Breast epithelium (tissue), 4 donors: ENCODE results near the gene RNF39. TPM values are rescaled to one million over a fixed set of nuclear protein-coding genes. Genes with fewer than 3 reads are reported as not detected.

ENCODE experiments used
- DNase-seq, 2 donors: peaks; one replicate each; pipeline ENCODE4 v3.0.0-alpha.2; 2019; ENCODE audit warnings: low spot score in 2 of 2
- H3K27ac ChIP-seq, 2 donors: fragments of 200-600 bp; sonication (generic) in 1 of 2; one replicate each; pipeline ENCODE4 v1.5.1; 2016 to 2019; ENCODE audit warnings: mild to moderate bottlenecking in 1 of 2
- H3K27me3 ChIP-seq, 2 donors: fragments of 200-600 bp; sonication (generic) in 1 of 2; one replicate each; pipeline versions ENCODE4 v1.5.1 to v1.6.0; 2017 to 2019; ENCODE audit warnings: control low read depth in 1 of 2, mild to moderate bottlenecking in 1 of 2
- H3K36me3 ChIP-seq: fragments of 200-600 bp; one replicate; pipeline ENCODE4 v1.5.1; 2019
- H3K4me1 ChIP-seq, 2 donors: fragments of 200-600 bp; sonication (generic); one replicate each; pipeline ENCODE4 v1.5.1; 2016 to 2019; ENCODE audit warnings: control low read depth in 1 of 2
- H3K4me3 ChIP-seq, 3 donors: fragments of 200-600 bp; sonication (generic); 1 replicate in 2 of 3; 2 replicates in 1 of 3; pipeline ENCODE4 v1.5.1; 2016 to 2019; ENCODE audit warnings: mild to moderate bottlenecking in 3 of 3, moderate library complexity in 2 of 3
- H3K9me3 ChIP-seq, 2 donors: fragments of 200-600 bp; sonication (generic) in 1 of 2; one replicate each; pipeline ENCODE4 v1.5.1; 2016 to 2019; ENCODE audit warnings: control low read depth in 1 of 2
- POLR2A ChIP-seq: fragments of 450-650 bp; IDR thresholded peaks from one replicate; pipeline ENCODE4 v1.6.1; 2016; ENCODE audit warnings: antibody characterized with exemption, mild to moderate bottlenecking, moderate library complexity
- POLR2AphosphoS5 ChIP-seq, 3 donors: sonication (generic); formaldehyde crosslinking; IDR thresholded peaks; one replicate each; pipeline ENCODE4 v1.6.1; 2017; ENCODE audit warnings: antibody characterized with exemption in 3 of 3
- intact Hi-C: fragments of 100-400 bp; cut with DNase I; formaldehyde crosslinking; loops from one replicate; pipeline ENCODE4 v1.15.1; 2023; ENCODE audit warnings: low total_unique reads
- total RNA-seq, 3 donors: library from RNA; depleted of rRNA; stranded (reverse); fragments of >200 nt; gene quantifications; one replicate each; pipeline ENCODE4 v1.1.0, GENCODE V29; 2016
- TF ChIP-seq, protein P1 (sequence below), 3 donors: fragments of 450-650 bp; IDR thresholded peaks; one replicate each; pipeline ENCODE4 v1.5.1; 2016 to 2017; ENCODE audit warnings: antibody characterized with exemption in 3 of 3, mild to moderate bottlenecking in 3 of 3, moderate library complexity in 3 of 3

Gene RNF39
- total RNA-seq, 3 donors from 2014 or later, result 11.1 to 40.0 TPM; not detected in 1

GRCh38 chr6:30093951-30094661 is 18.5 kb upstream of the RNF39 start:
- intact Hi-C loops, result no loop called here
- Histone ChIP-seq H3K4me3 (no peak overlapping the region), H3K9me3 (no peaks in the 10 kb centered on the region), H3K4me1 (no peaks in the 10 kb centered on the region), H3K36me3 (no peaks in the 10 kb centered on the region), H3K27me3 (no peaks in the 10 kb centered on the region), H3K27ac (no peak overlapping the region)
- TF ChIP-seq POLR2A (no peak), POLR2AphosphoS5 (IDR thresholded peaks at IDR 0.05) (no peak)
- TF ChIP-seq, protein P1, sequence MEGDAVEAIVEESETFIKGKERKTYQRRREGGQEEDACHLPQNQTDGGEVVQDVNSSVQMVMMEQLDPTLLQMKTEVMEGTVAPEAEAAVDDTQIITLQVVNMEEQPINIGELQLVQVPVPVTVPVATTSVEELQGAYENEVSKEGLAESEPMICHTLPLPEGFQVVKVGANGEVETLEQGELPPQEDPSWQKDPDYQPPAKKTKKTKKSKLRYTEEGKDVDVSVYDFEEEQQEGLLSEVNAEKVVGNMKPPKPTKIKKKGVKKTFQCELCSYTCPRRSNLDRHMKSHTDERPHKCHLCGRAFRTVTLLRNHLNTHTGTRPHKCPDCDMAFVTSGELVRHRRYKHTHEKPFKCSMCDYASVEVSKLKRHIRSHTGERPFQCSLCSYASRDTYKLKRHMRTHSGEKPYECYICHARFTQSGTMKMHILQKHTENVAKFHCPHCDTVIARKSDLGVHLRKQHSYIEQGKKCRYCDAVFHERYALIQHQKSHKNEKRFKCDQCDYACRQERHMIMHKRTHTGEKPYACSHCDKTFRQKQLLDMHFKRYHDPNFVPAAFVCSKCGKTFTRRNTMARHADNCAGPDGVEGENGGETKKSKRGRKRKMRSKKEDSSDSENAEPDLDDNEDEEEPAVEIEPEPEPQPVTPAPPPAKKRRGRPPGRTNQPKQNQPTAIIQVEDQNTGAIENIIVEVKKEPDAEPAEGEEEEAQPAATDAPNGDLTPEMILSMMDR (IDR thresholded peaks at IDR 0.05), result no peak
- DNase-seq, result no peak

DNA sequence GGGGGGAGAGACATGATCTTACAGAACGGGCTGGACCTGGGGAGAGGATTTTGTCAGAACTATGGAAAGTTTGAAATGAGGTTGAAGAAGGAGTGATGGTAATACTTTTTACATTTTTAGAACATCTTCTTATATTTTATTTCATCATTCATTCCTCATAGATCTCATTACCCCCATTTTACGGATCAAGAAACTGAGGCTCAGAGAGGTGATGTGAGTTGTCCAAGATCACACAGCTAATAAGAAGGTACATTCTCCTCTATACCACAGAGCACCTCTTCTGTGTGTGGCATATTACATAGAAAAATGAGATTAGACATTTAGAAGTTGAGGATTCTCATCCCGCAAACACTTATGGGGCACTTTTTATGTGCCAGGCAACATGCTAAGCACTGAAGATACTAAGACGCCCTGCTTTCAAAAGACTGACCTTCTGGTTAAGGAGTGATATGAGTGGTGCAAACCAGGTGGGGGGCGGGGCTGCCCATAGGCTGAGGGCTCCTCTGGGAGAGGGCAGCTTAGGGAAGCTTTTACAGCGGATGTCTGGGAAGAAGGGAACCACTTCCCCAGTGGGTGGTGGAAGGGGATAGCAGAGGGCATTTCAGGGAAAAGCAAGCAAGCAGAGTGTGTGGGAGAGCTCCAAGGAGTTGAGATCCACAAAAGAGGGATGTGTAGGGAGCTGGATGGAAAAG is 17.4 kb upstream of the RNF39 start:
- TF ChIP-seq POLR2A (no peak), POLR2AphosphoS5 (IDR thresholded peaks at IDR 0.05) (no peak)
- TF ChIP-seq, protein P1 (IDR thresholded peaks at IDR 0.05), result no peak
- Histone ChIP-seq H3K36me3 (no peaks in the 10 kb centered on the region), H3K4me1 (no peaks in the 10 kb centered on the region), H3K9me3 (no peaks in the 10 kb centered on the region), H3K27me3 (no peaks in the 10 kb centered on the region), H3K27ac (no peak overlapping the region), H3K4me3 (no peak overlapping the region)
- no peak for DNase-seq
- intact Hi-C loops, result no loop called here

DNA sequence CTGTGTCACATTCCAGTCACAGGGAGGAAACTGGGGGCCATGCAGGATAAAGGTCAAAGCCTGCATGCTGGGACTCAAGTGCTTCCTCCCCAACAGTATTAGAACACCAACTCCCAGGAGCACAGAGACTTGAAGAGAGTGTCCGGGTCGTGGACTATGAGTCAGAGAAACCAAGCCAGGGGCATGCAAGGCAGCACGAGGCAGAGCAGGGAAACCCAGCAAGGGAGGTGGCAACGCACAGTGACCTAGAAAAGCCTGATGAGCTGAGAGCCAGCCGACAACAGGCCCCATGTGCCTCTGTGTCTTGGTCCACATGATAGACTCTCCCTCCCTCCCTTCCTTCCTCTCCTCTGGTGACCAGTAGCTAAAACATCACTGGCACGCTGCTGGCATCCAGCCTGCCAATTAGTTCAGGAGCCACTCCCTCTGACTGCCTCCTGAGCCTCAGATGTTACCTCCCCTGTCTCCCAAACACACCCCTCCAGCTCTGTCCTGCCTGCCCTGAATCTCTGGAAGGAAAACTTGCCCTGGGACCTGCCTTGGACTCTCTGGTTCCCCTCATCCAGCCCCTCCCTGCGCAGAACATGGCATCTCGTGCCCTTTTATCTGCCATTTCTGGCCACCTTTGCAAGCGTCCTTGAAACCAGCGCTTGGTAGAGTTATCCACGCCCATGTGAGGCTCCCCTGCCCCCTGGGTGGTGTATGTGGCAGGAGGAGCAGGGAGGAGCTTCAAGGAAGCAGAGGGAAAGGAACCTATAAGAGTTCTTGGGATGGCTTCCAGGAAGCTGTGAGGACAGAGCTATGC is 16.2 kb upstream of the RNF39 start:
- Histone ChIP-seq H3K4me1 (no peaks in the 10 kb centered on the region), H3K27me3 (no peaks in the 10 kb centered on the region), H3K9me3 (no peaks in the 10 kb centered on the region), H3K36me3 (no peaks in the 10 kb centered on the region), H3K4me3 (no peak overlapping the region), H3K27ac (peak overlapping the region; percentile 43 to 69)
- peak; percentile 56 to 77 for DNase-seq
- intact Hi-C loops, result no loop called here
- TF ChIP-seq POLR2AphosphoS5 (IDR thresholded peaks at IDR 0.05) (no peak), POLR2A (no peak)
- TF ChIP-seq, protein P1 (IDR thresholded peaks at IDR 0.05), result no peak

DNA sequence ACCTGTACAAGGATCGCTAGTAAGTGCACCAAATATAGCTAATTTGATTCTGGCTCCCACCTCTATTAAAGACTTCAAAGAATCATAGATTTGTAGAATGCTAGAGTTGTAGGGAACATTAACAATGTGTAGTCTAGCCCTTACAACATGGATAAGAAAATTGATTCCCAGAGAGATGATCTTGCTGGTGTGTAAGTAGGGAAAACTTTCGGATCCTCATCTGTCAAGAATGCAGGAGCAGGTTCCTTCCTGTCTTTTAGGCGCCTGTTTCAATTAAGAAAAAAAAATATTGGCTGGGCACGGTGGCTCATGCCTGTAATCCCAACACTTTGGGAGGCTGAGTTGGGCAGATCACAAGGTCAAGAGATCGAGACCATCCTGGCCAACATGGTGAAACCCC is 12.3 kb upstream of the RNF39 start:
- no peak for DNase-seq
- Histone ChIP-seq H3K27ac (no peak overlapping the region), H3K9me3 (no peaks in the 10 kb centered on the region), H3K27me3 (no peaks in the 10 kb centered on the region), H3K36me3 (no peaks in the 10 kb centered on the region), H3K4me1 (no peaks in the 10 kb centered on the region), H3K4me3 (no peak overlapping the region)
- TF ChIP-seq POLR2A (no peak), POLR2AphosphoS5 (IDR thresholded peaks at IDR 0.05) (no peak)
- TF ChIP-seq, protein P1 (IDR thresholded peaks at IDR 0.05), result no peak
- intact Hi-C loops, result no loop called here
